SU-DHL-6 (cell line): ENCODE data around the gene PIBF1.
"Not testable (repeated sequence)": the region's sequence is repeated elsewhere in the genome, so short reads cannot be mapped to it uniquely, and the experiment has no call there.

Source experiments
- H2AFZ ChIP-seq: fragments of 200-600 bp; sonication (generic); 2 replicates; pipeline ENCODE4 v1.6.1; 2014; ENCODE audit warnings: low read depth, mild to moderate bottlenecking, moderate library complexity, mixed read lengths, antibody characterized with exemption, low read length; ENCODE audit not compliant: severe bottlenecking
- H3F3A ChIP-seq: fragments of 200-600 bp; shearing (Covaris generic); 2 replicates; pipeline ENCODE4 v1.6.0; 2016; ENCODE audit warnings: antibody characterized with exemption, mild to moderate bottlenecking; ENCODE audit not compliant: insufficient read depth
- H3K27ac ChIP-seq: fragments of 200-600 bp; sonication (generic); 2 replicates; pipeline ENCODE4 v1.5.1; 2016; ENCODE audit warnings: low read depth, mild to moderate bottlenecking, low read length, moderate library complexity, mixed read lengths
- H3K27me3 ChIP-seq: fragments of 200-600 bp; sonication (generic), shearing (Covaris generic); 2 replicates; pipeline ENCODE4 v1.6.0; 2014; ENCODE audit warnings: mild to moderate bottlenecking, low read length
- H3K36me3 ChIP-seq: fragments of 200-600 bp; sonication (generic); 2 replicates; pipeline ENCODE4 v1.6.1; 2014; ENCODE audit warnings: mild to moderate bottlenecking, low read length, mixed read lengths
- H3K4me2 ChIP-seq: fragments of 300-600, 200-600 bp; shearing (Covaris generic), sonication (generic); 2 replicates; pipeline ENCODE4 v1.6.0; 2014; ENCODE audit warnings: low read length, low read depth, mild to moderate bottlenecking; ENCODE audit not compliant: poor library complexity, severe bottlenecking
- H3K4me3 ChIP-seq: fragments of 200-600 bp; sonication (generic); 2 replicates; pipeline ENCODE4 v1.5.1; 2014; ENCODE audit warnings: antibody characterized with exemption, low read length, mild to moderate bottlenecking, mixed read lengths; ENCODE audit not compliant: insufficient read depth, poor library complexity, severe bottlenecking
- H3K79me2 ChIP-seq: fragments of 200-600 bp; sonication (generic); 2 replicates; pipeline ENCODE4 v1.6.1; 2014; ENCODE audit warnings: mild to moderate bottlenecking, low read length, moderate library complexity; ENCODE audit not compliant: insufficient read depth
- H3K9ac ChIP-seq: fragments of 200-600 bp; sonication (generic); 2 replicates; pipeline ENCODE4 v1.7.0; 2014; ENCODE audit warnings: mild to moderate bottlenecking, low read length
- H3K9me2 ChIP-seq: fragments of 200-600 bp; sonication (generic); replicated peaks from 2 replicates; pipeline ENCODE4 v1.6.1; 2014; ENCODE audit warnings: low read length; ENCODE audit not compliant: insufficient read depth
- H3K9me3 ChIP-seq: fragments of 200-600 bp; sonication (generic); 2 replicates; pipeline ENCODE4 v1.6.1; 2014; ENCODE audit warnings: low read length, mixed read lengths; ENCODE audit not compliant: insufficient read depth
- H4K20me1 ChIP-seq: fragments of 200-600 bp; sonication (generic); 2 replicates; pipeline ENCODE4 v1.6.1; 2014; ENCODE audit warnings: low read depth, mild to moderate bottlenecking, antibody characterized with exemption, low read length, moderate library complexity, mixed read lengths
- CTCF ChIP-seq: fragments of 200-600 bp; sonication (generic); IDR thresholded peaks from one replicate; pipeline ENCODE4 v1.5.1; 2017; ENCODE audit warnings: antibody characterized with exemption, mild to moderate bottlenecking, low read length, moderate library complexity; ENCODE audit not compliant: insufficient read depth, poor library complexity, severe bottlenecking
- EZH2phosphoT487 ChIP-seq: fragments of 200-600 bp; sonication (generic), shearing (Covaris generic); conservative IDR thresholded peaks from 2 replicates; pipeline ENCODE4 v1.6.1; 2018; ENCODE audit warnings: mild to moderate bottlenecking, antibody characterized with exemption, low read length, moderate library complexity, mixed read lengths

PIBF1 gene

GRCh38 chr13:72774019-72774418 is 7.9 kb upstream of the PIBF1 start:
- Histone ChIP-seq H4K20me1 (peaks cover 23% of the 10 kb centered on the region), H3K9me3 (no peaks in the 10 kb centered on the region), H3K36me3 (peaks cover 89% of the 10 kb centered on the region), H3K27ac (no peak overlapping the region), H2AFZ (no peak overlapping the region), H3K79me2 (peaks cover 16% of the 10 kb centered on the region), H3K9ac (no peak overlapping the region), H3K27me3 (no peaks in the 10 kb centered on the region), H3F3A (peaks cover 12% of the 10 kb centered on the region; the same call in 1 of the 2 replicates), H3K4me2 (no peak overlapping the region), H3K9me2 (no peaks in the 10 kb centered on the region), H3K4me3 (no peak overlapping the region)
- TF ChIP-seq EZH2phosphoT487 (no peak), CTCF (no peak)

DNA sequence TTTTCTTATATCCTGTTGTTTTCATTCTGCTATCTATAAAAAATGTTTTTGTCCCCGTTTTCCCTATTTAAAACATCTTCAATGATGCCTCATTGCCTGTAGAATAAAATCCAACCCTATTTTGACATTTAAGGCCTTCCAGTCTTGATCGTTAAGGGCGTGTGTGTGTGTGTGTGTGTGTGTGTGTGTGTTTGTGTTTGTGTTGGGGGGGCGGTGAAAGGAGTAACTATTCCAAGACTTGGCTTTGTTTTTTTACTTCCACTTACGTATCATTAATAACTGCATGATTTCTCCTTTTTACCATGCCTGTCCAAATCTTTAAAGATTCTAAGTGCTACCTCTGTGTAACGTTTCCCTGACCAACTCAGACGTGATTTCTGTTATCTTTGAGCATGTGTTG is 784 bp downstream of the PIBF1 start:
- Histone ChIP-seq H3K36me3 (peaks cover 17% of the 10 kb centered on the region; the same call in 1 of the 2 replicates), H3K4me3 (peak overlapping the region; percentile 87), H4K20me1 (peaks cover 10% of the 10 kb centered on the region), H3K79me2 (peaks cover 85% of the 10 kb centered on the region), H3K9me3 (no peaks in the 10 kb centered on the region), H3K27me3 (no peaks in the 10 kb centered on the region), H3K9me2 (no peaks in the 10 kb centered on the region), H3K27ac (peak overlapping the region; percentile 34; the same call in 1 of the 2 replicates), H3K9ac (peak overlapping the region; percentile 89), H2AFZ (no peak overlapping the region), H3F3A (0 out of 2 replicates have a peak, but pooled peaks cover 3% of the 10 kb centered on the region), H3K4me2 (peak overlapping the region; percentile 92)
- TF ChIP-seq EZH2phosphoT487 (no peak), CTCF (no peak)

DNA sequence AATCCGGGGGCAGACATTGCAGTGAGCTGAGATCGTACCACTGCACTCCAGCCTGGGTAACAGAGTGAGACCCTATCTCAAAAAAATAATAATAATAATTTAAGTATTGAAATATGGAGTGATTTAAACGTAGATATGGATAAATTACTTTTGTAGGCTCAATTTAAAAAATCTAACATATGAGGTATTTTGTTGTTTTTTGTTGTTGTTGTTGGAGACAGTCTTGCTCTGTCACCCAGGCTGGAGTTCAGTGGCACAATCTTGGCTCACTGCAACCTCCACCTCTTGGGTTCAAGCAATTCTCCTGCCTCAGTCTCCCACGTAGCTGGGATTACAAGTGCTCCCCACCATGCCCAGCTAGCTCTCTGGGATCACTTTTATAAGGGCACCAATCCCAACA is 2.7 kb downstream of the PIBF1 start:
- not testable (repeated sequence) for H3K36me3 ChIP-seq, H3K9me3 ChIP-seq, H3K4me3 ChIP-seq, H3K4me2 ChIP-seq, H3K27ac ChIP-seq, H3K9ac ChIP-seq, H3K27me3 ChIP-seq, H3F3A ChIP-seq, H4K20me1 ChIP-seq, H2AFZ ChIP-seq, H3K9me2 ChIP-seq
- peaks cover 84% of the 10 kb centered on the region for H3K79me2 ChIP-seq

- no peak overlapping the region for H3K27ac ChIP-seq
- H3K9ac ChIP-seq = no peak overlapping the region
- TF ChIP-seq EZH2phosphoT487 = no peak
- no peak for TF ChIP-seq CTCF
- H3K79me2 ChIP-seq = peaks cover 52% of the 10 kb centered on the region
- H3K9me3 ChIP-seq = no peaks in the 10 kb centered on the region
- H3K27me3 ChIP-seq = no peaks in the 10 kb centered on the region
- H4K20me1 ChIP-seq = no peaks in the 10 kb centered on the region
- no peak overlapping the region for H2AFZ ChIP-seq
- H3K36me3 ChIP-seq = peaks cover 23% of the 10 kb centered on the region
- H3F3A ChIP-seq = no peaks in the 10 kb centered on the region
- no peak overlapping the region for H3K4me2 ChIP-seq
- no peaks in the 10 kb centered on the region for H3K9me2 ChIP-seq
- no peak overlapping the region for H3K4me3 ChIP-seq
Observed at GRCh38 chr13:72788831-72789230, 6.9 kb downstream of the PIBF1 start.
